Retinal pigment epithelial cell (primary cell): ENCODE data around the gene CKM.
A peak's percentile ranks its signal among the peaks of the same experiment; 100 is the strongest.
"Not testable (repeated sequence)": the region's sequence is repeated elsewhere in the genome, so short reads cannot be mapped to it uniquely, and the experiment has no call there.

Experiments used
- DNase-seq: peaks from one replicate; pipeline ENCODE4 v3.0.0-alpha.2; 2010; ENCODE audit warnings: low read depth
- H3K4me3 ChIP-seq: 2 replicates; pipeline ENCODE4 v1.5.1; 2011; ENCODE audit warnings: mild to moderate bottlenecking, low read length, control low read depth, moderate library complexity
- TF ChIP-seq, protein P1 (sequence below): conservative IDR thresholded peaks from 2 replicates; pipeline ENCODE4 v1.5.1; 2011; ENCODE audit warnings: low read depth, low read length, control low read depth, inconsistent platforms

CKM gene

DNA sequence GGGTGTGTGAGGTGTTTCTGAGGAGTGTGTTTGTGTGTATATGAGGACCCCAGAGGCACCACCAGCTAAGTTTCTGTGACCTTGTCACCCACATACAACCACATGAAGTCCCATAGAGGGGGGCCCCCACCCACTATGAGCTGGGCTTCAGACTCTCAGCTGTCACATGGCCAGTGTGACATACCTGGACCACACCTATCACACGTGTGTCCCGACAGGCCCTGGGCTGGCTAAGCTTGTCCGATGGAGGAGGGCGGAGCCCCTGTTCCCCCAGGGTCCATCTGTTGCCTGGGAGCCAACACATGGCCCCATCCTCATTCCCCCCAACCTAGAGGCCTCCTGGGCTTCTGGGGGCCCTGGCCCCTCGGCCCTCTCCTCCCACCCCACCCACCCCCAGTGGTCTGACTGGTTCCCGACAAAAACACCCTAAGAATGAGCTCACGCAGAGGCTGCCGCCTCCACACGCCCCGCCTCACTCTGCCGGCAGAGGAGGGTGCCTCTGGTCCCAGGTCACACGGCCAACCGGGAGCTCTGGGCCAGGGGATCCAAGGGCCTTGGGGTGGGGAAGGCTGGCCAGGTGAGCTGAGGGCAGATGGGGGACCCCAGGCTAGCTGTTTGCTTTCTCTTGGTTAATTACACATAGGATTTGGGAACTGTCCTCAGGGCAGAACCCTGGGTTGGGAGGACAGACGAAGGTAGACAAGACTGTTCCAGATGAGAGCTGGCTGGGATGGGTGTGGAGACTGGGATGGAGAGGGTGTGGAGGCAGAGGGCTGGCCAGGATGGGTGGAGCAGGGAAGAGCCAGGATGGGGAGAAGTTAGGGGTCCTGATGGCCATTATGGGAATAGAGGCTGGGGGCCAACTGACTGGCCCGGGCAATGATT is 22.2 kb upstream of the CKM start:
- no peak overlapping the region for H3K4me3 ChIP-seq
- TF ChIP-seq, protein P1, sequence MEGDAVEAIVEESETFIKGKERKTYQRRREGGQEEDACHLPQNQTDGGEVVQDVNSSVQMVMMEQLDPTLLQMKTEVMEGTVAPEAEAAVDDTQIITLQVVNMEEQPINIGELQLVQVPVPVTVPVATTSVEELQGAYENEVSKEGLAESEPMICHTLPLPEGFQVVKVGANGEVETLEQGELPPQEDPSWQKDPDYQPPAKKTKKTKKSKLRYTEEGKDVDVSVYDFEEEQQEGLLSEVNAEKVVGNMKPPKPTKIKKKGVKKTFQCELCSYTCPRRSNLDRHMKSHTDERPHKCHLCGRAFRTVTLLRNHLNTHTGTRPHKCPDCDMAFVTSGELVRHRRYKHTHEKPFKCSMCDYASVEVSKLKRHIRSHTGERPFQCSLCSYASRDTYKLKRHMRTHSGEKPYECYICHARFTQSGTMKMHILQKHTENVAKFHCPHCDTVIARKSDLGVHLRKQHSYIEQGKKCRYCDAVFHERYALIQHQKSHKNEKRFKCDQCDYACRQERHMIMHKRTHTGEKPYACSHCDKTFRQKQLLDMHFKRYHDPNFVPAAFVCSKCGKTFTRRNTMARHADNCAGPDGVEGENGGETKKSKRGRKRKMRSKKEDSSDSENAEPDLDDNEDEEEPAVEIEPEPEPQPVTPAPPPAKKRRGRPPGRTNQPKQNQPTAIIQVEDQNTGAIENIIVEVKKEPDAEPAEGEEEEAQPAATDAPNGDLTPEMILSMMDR: no peak
- no peak for DNase-seq

DNA sequence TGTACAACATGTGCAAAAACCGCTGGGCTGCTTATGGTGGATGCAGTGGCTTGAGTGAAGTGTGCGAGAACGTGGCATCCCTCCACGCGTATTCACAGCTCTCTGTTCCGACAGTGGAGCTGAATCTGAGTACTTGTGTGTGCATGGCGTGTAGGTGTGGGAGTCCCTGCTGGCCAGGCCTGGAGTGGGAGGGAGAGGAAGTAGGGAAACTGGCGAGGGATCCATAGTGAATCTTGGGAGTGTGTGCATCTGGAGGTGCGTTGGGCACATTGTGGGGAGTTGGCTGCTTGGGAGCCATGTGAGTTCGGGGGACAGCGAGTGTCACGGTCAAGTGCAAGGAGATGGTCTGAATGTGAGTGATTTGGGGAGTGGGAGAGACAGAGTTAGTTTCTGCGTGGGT is 20.2 kb upstream of the CKM start:
- no peak for DNase-seq
- TF ChIP-seq, protein P1: no peak

DNA sequence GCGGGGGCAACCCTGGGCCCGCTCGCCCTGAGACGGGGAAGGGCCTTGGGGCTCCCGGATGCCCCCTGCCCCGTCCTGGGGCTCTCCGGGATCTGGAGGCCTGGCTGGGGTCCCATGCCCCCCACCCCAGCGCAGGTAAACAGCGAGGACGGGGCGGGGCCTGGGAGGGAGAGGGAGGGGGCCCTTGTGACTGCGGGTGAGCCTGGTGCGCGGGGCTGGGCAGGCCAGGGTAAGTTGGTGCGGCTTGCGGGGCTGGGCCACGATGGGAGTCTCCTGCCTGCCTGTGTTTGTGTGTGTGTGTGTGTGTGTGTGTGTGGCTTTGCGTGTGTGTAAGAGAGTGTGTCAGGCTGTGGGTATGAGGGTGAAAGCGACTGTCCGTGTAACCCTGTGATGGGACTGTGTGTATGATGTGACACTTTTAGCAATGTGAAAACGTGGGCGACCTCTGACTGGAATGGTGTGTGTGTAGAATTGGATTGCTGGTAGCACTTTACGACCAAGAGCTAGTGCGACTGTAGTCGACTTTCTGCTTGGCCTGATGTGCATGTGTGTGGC is 18.3 kb upstream of the CKM start:
- TF ChIP-seq, protein P1: no peak
- DNase-seq: no peak
- peak overlapping the region; percentile 46 for H3K4me3 ChIP-seq

More for the DNA sequence above, 20.2 kb upstream of the CKM start:
- H3K4me3 ChIP-seq: no peak overlapping the region

DNA sequence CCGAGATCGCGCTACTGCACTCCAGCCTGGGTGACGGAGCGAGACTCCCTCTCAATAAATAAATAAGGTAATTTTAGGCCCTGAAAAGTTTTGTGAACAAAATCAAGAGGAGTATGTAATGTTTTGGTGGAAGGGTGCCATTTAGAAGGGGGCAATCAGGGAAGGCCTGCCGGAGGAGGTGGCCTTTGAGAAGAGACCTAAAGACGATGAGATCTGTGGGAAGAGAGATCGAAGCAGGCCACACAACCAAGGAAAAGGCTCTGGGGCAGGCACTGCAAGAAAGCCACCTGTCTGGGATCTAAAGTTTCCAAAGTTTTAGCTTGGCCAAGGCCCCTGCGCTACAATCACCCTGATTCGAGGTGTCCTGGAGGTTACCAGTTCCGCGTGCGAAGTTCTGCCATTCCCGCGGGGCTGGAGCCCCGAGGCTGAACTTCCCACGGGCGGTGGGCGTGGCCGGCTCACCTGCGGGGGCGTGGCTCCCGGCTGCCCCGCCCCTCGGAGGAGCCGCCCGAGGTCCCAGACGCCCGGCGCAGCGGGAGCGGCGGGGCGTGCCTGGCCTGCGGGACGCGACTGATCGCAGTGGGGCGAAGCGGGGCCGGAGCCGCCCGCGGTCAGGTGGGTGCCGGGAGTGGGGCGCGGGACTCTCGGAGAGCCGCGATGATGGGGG is 17.7 kb upstream of the CKM start, which contains the start of gene KLC3:
KLC3 (plus strand) TSS at position 519 of the 667 bp plus-strand sequence. CDS start 4,792 bp downstream, outside the sequence.
- DNase-seq: no peak
- H3K4me3 ChIP-seq: peak within 1 kb of the TSS; percentile 46
- TF ChIP-seq, protein P1: no peak

DNA sequence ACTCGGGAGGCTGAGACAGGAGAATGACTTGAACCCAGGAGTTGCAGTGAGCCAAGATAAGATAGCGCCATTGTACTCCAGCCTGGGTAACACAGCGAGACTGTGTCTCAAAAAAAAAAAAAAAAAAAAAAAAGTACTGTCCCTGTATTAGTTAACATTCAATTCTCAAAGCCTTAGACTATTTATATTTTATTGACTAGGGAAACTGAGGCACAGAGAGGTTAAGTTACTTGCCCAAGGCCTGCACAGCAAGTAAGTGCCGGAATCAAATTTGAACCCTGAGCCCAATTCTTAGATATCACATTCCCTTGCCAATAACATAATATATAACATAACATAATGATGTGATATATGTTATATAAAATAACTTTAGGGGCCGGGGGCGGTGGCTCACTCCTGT is 17.0 kb upstream of the CKM start:
- TF ChIP-seq, protein P1: no peak
- no peak overlapping the region for H3K4me3 ChIP-seq
- DNase-seq: no peak

DNA sequence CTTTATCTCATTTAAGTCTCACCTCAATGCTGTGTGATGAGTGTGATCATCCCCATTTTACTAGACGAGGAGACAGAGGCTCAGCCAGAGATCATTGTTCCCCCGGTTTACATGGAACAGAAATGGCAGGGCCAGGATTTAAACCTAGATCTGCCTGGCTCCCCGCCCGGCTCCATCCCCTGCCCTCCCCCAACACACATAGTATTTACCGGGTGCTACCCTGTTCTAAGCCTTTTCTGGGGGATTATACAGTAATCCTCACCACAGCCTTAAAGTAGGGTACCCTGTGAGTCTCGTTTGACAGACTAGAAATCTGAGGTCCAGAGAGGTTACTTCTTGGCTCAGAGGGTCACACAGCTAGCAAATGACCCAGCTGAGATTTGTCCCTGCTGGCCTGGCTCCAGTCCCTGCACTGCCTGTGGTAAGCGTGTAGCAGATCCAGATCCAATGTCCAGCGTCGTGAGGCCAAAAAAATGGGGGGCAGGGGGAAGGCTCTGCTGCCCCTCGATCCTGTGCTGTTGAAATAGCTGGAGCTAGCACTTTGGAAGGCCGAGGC is 14.1 kb upstream of the CKM start:
- no peak overlapping the region for H3K4me3 ChIP-seq
- peak; percentile 84 for DNase-seq
- TF ChIP-seq, protein P1: no peak

DNA sequence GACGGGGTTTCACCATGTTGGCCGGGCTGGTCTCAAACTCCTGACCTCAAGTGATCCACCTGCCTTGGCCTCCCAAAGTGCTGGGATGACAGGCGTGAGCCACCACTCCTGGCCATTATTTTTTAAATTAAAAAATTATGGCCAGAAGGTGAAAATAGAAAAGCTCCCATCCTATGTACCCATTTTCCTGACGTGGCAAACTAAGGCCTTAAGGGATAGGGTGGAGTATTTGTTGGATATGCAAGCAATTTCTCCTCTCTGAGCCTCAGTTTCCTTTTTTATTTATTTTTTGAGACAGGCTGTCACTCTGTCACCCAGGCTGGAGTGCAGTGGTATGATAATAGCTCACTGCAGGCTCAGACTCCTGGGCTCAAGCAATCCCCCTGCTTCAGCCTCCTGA is 12.2 kb upstream of the CKM start:
- not testable (repeated sequence) for DNase-seq

More for the DNA sequence above, 12.2 kb upstream of the CKM start:
- not testable (repeated sequence) for H3K4me3 ChIP-seq
